T-helper 2 cell treated with Interferon-gamma antibody and Interleukin-4, amounts not matched to agents 5 μg/mL and 100 μg/mL, for 36 hours (primary cell): ENCODE measurements around the gene CHRND.

Source experiments
- DNase-seq: peaks from one replicate; pipeline ENCODE4 v3.0.0; 2021; ENCODE audit warnings: low spot score
- H3K27ac Mint-ChIP-seq: one replicate; pipeline ENCODE4 v1.8.0; 2021; ENCODE audit warnings: mild to moderate bottlenecking, mixed read lengths
- H3K27me3 Mint-ChIP-seq: one replicate; pipeline ENCODE4 v1.8.0; 2021; ENCODE audit warnings: low read depth, mixed read lengths
- H3K36me3 Mint-ChIP-seq: one replicate; pipeline ENCODE4 v1.8.0; 2021; ENCODE audit warnings: low read depth, mixed read lengths
- H3K4me1 Mint-ChIP-seq: one replicate; pipeline ENCODE4 v1.8.0; 2021; ENCODE audit warnings: low read depth, mixed read lengths
- H3K4me3 Mint-ChIP-seq: one replicate; pipeline ENCODE4 v1.8.0; 2022; ENCODE audit warnings: mild to moderate bottlenecking, moderate library complexity, mixed read lengths
- H3K9me3 Mint-ChIP-seq: one replicate; pipeline ENCODE4 v1.8.0; 2021; ENCODE audit warnings: mixed read lengths

Gene CHRND

DNA sequence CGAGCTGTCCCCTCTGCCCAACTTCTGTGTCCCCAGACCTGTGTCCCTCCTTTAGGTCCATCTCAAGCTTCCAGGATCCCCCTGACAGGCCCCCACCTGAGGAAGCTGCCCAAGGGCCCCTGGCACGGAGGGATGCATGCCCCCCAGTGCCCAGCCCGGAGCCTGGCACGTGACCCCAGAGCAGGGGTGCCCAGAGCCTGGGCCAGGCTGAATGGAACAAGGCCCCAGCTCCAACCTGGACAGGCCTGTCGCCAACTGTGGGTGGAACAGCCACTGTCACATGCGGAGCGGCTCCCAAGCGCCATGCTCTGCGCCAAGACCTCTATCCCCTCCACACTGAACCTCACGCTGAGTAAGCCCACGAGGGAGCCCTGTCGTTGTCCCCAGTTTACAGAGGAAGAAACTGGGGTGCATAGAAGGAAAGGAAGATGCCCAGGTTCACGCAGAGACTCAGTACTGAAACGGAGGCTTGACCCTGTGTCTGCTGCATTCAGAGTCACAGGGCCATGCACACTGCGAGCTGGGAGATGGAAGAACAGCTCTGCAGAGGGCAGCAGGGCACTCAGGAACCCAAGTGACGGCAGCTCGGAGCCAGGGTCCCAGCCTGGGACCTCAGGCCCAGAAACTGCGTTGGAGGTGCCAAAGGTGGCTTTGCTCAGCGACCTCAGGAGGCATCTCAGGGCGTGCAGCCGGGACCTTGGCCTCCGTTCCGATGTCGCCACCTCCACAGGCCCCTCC lies 32.8 kb upstream of the CHRND start:
- Mint-ChIP-seq H3K27me3 (peaks cover 21% of the 10 kb centered on the region), H3K4me1 (no peaks in the 10 kb centered on the region), H3K9me3 (no peaks in the 10 kb centered on the region), H3K4me3 (no peak overlapping the region), H3K27ac (no peak overlapping the region), H3K36me3 (no peaks in the 10 kb centered on the region)
- no peak for DNase-seq

DNA sequence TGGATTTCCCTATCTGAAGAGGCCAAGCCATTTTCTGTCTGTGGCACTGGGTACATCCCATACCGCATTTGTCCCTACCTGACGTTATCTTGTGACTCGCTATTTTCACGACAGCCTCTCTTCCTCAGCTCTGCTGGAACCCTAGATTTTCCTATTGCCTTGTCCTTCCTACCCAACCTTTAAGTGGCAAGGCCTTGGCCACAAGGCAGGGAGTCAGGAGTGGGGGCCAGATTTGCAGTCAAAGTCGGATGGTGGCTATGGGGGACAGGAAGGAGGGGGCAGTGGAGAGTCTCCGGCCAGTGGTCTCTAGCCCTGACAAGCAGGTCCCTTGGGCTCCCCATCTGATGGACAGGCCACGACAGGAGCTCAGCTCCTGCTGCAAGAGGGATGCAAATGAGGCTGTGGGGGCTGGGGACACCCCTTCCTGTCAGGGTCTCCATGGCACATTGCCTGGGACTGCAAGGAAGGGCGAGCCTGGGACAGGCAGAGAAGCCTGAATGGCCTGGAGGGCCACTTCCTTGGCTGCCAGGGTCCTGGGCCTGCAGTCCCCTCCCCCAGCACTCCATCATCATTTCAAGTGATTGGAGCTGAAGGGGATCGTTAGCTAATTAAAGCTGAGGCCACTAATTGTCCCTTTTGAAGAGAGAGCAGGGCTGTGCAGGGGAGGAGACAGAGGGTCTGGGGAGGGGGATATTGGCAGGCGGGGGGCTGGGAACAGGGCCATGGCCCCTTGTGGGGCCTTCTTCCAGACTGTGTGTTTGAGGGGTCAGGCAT lies 32.1 kb upstream of the CHRND start:
- no peaks in the 10 kb centered on the region for H3K9me3 Mint-ChIP-seq
- H3K27ac Mint-ChIP-seq: no peak overlapping the region
- no peak overlapping the region for H3K4me3 Mint-ChIP-seq
- H3K27me3 Mint-ChIP-seq: peaks cover 14% of the 10 kb centered on the region
- H3K36me3 Mint-ChIP-seq: no peaks in the 10 kb centered on the region
- DNase-seq: no peak
- no peaks in the 10 kb centered on the region for H3K4me1 Mint-ChIP-seq

DNA sequence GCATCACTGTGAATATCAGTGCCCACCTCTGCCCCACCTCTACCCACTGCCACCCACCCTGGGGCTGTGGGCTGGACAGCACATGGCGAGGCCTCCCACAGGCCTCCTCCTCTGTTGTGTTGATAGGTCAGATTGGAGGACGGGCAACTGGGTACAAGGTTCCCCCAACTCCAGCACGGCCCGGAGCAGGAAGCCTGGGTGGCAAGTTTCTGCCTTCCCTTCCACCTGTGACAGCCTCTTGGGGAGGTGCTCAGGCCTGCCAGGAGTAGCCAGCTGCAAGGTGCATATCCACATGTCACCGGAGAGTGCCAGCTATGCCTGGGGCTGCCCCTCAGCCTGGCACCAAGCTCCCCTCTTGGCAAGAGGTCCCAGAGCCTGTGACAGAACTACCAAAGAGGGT lies 31.4 kb upstream of the CHRND start:
- Mint-ChIP-seq H3K4me1 (no peaks in the 10 kb centered on the region), H3K27me3 (peaks cover 8% of the 10 kb centered on the region), H3K27ac (no peak overlapping the region), H3K9me3 (no peaks in the 10 kb centered on the region), H3K36me3 (no peaks in the 10 kb centered on the region), H3K4me3 (no peak overlapping the region)
- no peak for DNase-seq

- peaks cover 5% of the 10 kb centered on the region for H3K27me3 Mint-ChIP-seq
- no peak overlapping the region for H3K4me3 Mint-ChIP-seq
- H3K9me3 Mint-ChIP-seq: no peaks in the 10 kb centered on the region
- no peaks in the 10 kb centered on the region for H3K36me3 Mint-ChIP-seq
- DNase-seq: no peak
- H3K27ac Mint-ChIP-seq: no peak overlapping the region
- no peaks in the 10 kb centered on the region for H3K4me1 Mint-ChIP-seq
Measured at GRCh38 chr2:232495292-232495691, 30.7 kb upstream of the CHRND start.

- Mint-ChIP-seq H3K4me1 (no peaks in the 10 kb centered on the region), H3K27me3 (peaks cover 12% of the 10 kb centered on the region), H3K27ac (no peak overlapping the region), H3K4me3 (no peak overlapping the region), H3K36me3 (no peaks in the 10 kb centered on the region), H3K9me3 (no peaks in the 10 kb centered on the region)
- DNase-seq: no peak
Measured at GRCh38 chr2:232496501-232497270, 29.3 kb upstream of the CHRND start.

GRCh38 chr2:232497348-232497747 lies 28.6 kb upstream of the CHRND start:
- Mint-ChIP-seq H3K4me3 (no peak overlapping the region), H3K27ac (no peak overlapping the region), H3K4me1 (no peaks in the 10 kb centered on the region), H3K9me3 (no peaks in the 10 kb centered on the region), H3K27me3 (peaks cover 17% of the 10 kb centered on the region), H3K36me3 (no peaks in the 10 kb centered on the region)
- no peak for DNase-seq

- Mint-ChIP-seq H3K9me3 (no peaks in the 10 kb centered on the region), H3K27ac (no peak overlapping the region), H3K4me1 (peaks cover 2% of the 10 kb centered on the region), H3K36me3 (no peaks in the 10 kb centered on the region), H3K27me3 (peaks cover 21% of the 10 kb centered on the region), H3K4me3 (no peak overlapping the region)
- DNase-seq: no peak
Measured at GRCh38 chr2:232498452-232498851, 27.5 kb upstream of the CHRND start.

- H3K36me3 Mint-ChIP-seq: no peaks in the 10 kb centered on the region
- H3K9me3 Mint-ChIP-seq: no peaks in the 10 kb centered on the region
- peaks cover 44% of the 10 kb centered on the region for H3K27me3 Mint-ChIP-seq
- H3K4me3 Mint-ChIP-seq: no peak overlapping the region
- no peak for DNase-seq
- no peak overlapping the region for H3K27ac Mint-ChIP-seq
- H3K4me1 Mint-ChIP-seq: peaks cover 2% of the 10 kb centered on the region
Measured at GRCh38 chr2:232501331-232501771, 24.6 kb upstream of the CHRND start.

DNA sequence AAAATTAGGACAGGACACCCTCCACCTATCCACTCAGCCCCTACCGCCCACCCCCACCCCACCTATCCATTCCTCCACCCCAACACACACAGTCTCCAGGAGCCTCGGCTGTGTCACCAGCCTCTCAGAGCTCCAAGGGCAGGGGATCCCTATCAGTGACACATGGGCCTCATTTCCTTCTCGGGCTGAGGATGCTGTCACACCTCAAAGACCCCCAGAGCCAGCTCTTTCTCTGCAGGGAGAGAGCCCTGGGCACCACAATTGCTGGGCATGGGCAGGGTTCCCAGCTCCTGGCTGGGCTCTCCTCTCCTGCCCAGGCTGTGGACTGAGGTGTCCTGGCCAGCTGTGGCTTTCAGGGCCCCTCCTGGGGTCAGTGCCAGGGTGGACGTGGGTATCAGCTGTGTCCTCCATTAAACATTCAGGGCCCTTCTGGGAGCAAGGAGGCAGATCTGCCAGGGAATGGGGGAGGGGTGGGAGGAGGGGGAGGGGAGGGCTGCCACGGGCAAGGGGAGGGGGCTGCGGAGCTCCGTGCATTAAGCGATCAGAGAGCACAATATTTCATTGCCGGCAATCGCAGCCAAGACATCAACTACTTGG lies 24.1 kb upstream of the CHRND start:
- no peaks in the 10 kb centered on the region for H3K36me3 Mint-ChIP-seq
- no peak overlapping the region for H3K27ac Mint-ChIP-seq
- peaks cover 44% of the 10 kb centered on the region for H3K27me3 Mint-ChIP-seq
- DNase-seq: no peak
- H3K9me3 Mint-ChIP-seq: no peaks in the 10 kb centered on the region
- H3K4me1 Mint-ChIP-seq: peaks cover 2% of the 10 kb centered on the region
- no peak overlapping the region for H3K4me3 Mint-ChIP-seq

DNA sequence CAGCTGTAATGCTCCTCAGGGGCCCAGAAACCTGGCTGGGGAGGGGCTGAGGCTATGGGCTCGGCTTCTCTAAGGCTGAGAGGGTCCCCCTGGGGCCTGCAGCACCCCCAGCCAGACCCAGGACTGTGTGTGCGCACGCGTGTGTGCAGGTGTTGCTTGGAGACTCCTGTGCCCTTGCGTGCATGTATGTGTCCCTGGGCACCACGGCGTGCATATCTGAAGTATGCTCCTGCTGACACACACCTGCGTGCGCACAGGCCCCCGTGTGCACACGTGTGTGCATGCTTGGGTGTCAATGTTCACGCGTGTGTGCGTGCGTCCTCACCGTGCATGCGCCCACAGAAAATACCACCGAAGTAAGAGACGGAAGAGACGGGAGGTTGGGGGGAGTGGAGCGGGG lies 23.4 kb upstream of the CHRND start:
- H3K36me3 Mint-ChIP-seq: no peaks in the 10 kb centered on the region
- no peak for DNase-seq
- no peak overlapping the region for H3K27ac Mint-ChIP-seq
- H3K9me3 Mint-ChIP-seq: no peaks in the 10 kb centered on the region
- H3K4me1 Mint-ChIP-seq: peaks cover 2% of the 10 kb centered on the region
- no peak overlapping the region for H3K4me3 Mint-ChIP-seq
- peaks cover 44% of the 10 kb centered on the region for H3K27me3 Mint-ChIP-seq

- peaks cover 44% of the 10 kb centered on the region for H3K27me3 Mint-ChIP-seq
- H3K9me3 Mint-ChIP-seq: no peaks in the 10 kb centered on the region
- H3K36me3 Mint-ChIP-seq: no peaks in the 10 kb centered on the region
- H3K4me1 Mint-ChIP-seq: peaks cover 2% of the 10 kb centered on the region
- no peak overlapping the region for H3K4me3 Mint-ChIP-seq
- peak; percentile 54 for DNase-seq
- H3K27ac Mint-ChIP-seq: no peak overlapping the region
Measured at GRCh38 chr2:232502911-232503808, 22.8 kb upstream of the CHRND start.

- H3K27ac Mint-ChIP-seq: no peak overlapping the region
- no peaks in the 10 kb centered on the region for H3K9me3 Mint-ChIP-seq
- DNase-seq: no peak
- no peak overlapping the region for H3K4me3 Mint-ChIP-seq
- H3K27me3 Mint-ChIP-seq: peaks cover 44% of the 10 kb centered on the region
- no peaks in the 10 kb centered on the region for H3K36me3 Mint-ChIP-seq
- peaks cover 2% of the 10 kb centered on the region for H3K4me1 Mint-ChIP-seq
Measured at GRCh38 chr2:232503809-232504323, 22.1 kb upstream of the CHRND start.

DNA sequence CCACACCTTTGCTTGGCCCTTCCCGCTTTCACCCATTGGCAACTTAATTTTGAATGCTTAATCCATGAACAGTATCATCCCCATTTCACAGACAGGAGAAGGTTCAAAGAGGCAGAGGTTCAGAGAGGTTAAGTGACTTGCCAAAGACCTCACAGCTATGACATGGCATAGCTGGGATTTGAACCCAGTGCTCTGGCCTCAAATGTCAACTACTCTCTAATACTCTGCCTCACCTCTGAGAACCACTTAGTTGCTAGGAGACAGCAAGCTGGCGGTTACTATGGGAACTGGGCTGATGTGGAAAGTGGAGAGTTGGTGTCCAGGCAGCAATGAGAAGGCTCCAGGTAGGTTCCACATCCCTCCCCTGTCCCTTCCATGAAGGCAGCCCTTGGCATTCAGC lies 21.5 kb upstream of the CHRND start:
- Mint-ChIP-seq H3K27me3 (peaks cover 44% of the 10 kb centered on the region), H3K9me3 (no peaks in the 10 kb centered on the region), H3K36me3 (no peaks in the 10 kb centered on the region)

More for the DNA sequence above, 21.5 kb upstream of the CHRND start:
- H3K4me1 Mint-ChIP-seq: peaks cover 2% of the 10 kb centered on the region
- no peak overlapping the region for H3K27ac Mint-ChIP-seq
- H3K4me3 Mint-ChIP-seq: no peak overlapping the region
- no peak for DNase-seq
